GM03348 (cell line): Measurements from ENCODE around the gene FOXC2.

Source experiments
- DNase-seq: peaks from one replicate; pipeline ENCODE4 v3.0.0; 2012; ENCODE audit warnings: low spot score

Gene FOXC2

GRCh38 chr16:86573646-86574508 lies 7.2 kb downstream of the FOXC2 start:
- no peak for DNase-seq

GRCh38 chr16:86574646-86575045 lies 8.0 kb downstream of the FOXC2 start:
- DNase-seq: no peak

- no peak for DNase-seq
Observed at GRCh38 chr16:86575095-86575685, 8.6 kb downstream of the FOXC2 start.

GRCh38 chr16:86575754-86576557 lies 9.3 kb downstream of the FOXC2 start:
- peak; percentile 92 for DNase-seq

- DNase-seq: no peak
Observed at GRCh38 chr16:86576591-86577313, 10.1 kb downstream of the FOXC2 start.

- no peak for DNase-seq
Observed at GRCh38 chr16:86577314-86577971, 10.8 kb downstream of the FOXC2 start.

GRCh38 chr16:86578061-86578599 lies 11.5 kb downstream of the FOXC2 start, which contains the start of gene FOXL1:
TSS of gene FOXL1 (plus strand) at chr16:86578549. CDS start at chr16:86578724, 175 bp downstream.
- DNase-seq: no peak

- peak; percentile 78 for DNase-seq
Observed at GRCh38 chr16:86578611-86579267, 12.1 kb downstream of the FOXC2 start.

- DNase-seq: peak; percentile 51
Observed at GRCh38 chr16:86579268-86580062, 12.8 kb downstream of the FOXC2 start.

GRCh38 chr16:86580063-86580790 lies 13.6 kb downstream of the FOXC2 start:
- no peak for DNase-seq

GRCh38 chr16:86580791-86581170 lies 14.2 kb downstream of the FOXC2 start:
- DNase-seq: no peak

- no peak for DNase-seq
Observed at GRCh38 chr16:86581458-86581857, 14.8 kb downstream of the FOXC2 start.

- DNase-seq: no peak
Observed at GRCh38 chr16:86584071-86584685, 17.5 kb downstream of the FOXC2 start.

GRCh38 chr16:86584726-86585721 lies 18.4 kb downstream of the FOXC2 start:
- DNase-seq: no peak

- DNase-seq: peak; percentile 68
Observed at GRCh38 chr16:86585821-86586611, 19.4 kb downstream of the FOXC2 start.

- no peak for DNase-seq
Observed at GRCh38 chr16:86587487-86587886, 20.9 kb downstream of the FOXC2 start.
